Measurements from ENCODE around the gene SLC16A12.
"Not testable (repeated sequence)": the region's sequence is repeated elsewhere in the genome, so short reads cannot be mapped to it uniquely, and the experiment has no call there.

Gene SLC16A12

GRCh38 chr10:89414879-89415821 lies 120.2 kb downstream of the SLC16A12 start:
- DNase-seq = no peak

GRCh38 chr10:89414146-89414878 lies 121.1 kb downstream of the SLC16A12 start, which contains the start of gene IFIT5:
TSS of gene IFIT5 (plus strand) at chr10:89414568. CDS start at chr10:89414799, 231 bp downstream.
- peak; percentile 50 for DNase-seq

GRCh38 chr10:89413398-89413912 lies 121.9 kb downstream of the SLC16A12 start:
- DNase-seq = no peak

GRCh38 chr10:89412276-89412675 lies 123.1 kb downstream of the SLC16A12 start:
- not testable (repeated sequence) for DNase-seq

- not testable (repeated sequence) for DNase-seq
These were observed 124.3 kb downstream of the SLC16A12 start for GRCh38 chr10:89411135-89411534.

GRCh38 chr10:89410551-89410950 lies 124.8 kb downstream of the SLC16A12 start:
- DNase-seq = not testable (repeated sequence)

GRCh38 chr10:89409282-89409681 lies 126.1 kb downstream of the SLC16A12 start:
- not testable (repeated sequence) for DNase-seq

- not testable (repeated sequence) for DNase-seq
These were observed 127.6 kb downstream of the SLC16A12 start for GRCh38 chr10:89407792-89408191.

- not testable (repeated sequence) for DNase-seq
These were observed 129.2 kb downstream of the SLC16A12 start for GRCh38 chr10:89406178-89406577.

GRCh38 chr10:89404104-89405047 lies 131.0 kb downstream of the SLC16A12 start:
- no peak for DNase-seq

GRCh38 chr10:89403043-89403442 lies 132.4 kb downstream of the SLC16A12 start:
- no peak for DNase-seq

GRCh38 chr10:89399956-89400355 lies 135.4 kb downstream of the SLC16A12 start:
- no peak for DNase-seq

GRCh38 chr10:89398003-89398749 lies 137.2 kb downstream of the SLC16A12 start:
- no peak for DNase-seq

- no peak for DNase-seq
These were observed 140.3 kb downstream of the SLC16A12 start for GRCh38 chr10:89395141-89395540.

- DNase-seq = no peak
These were observed 141.5 kb downstream of the SLC16A12 start for GRCh38 chr10:89393898-89394297.

GRCh38 chr10:89392974-89393373 lies 142.4 kb downstream of the SLC16A12 start:
- no peak for DNase-seq

GRCh38 chr10:89391907-89392756 lies 143.3 kb downstream of the SLC16A12 start, which contains the start of gene IFIT1:
TSS of gene IFIT1 (plus strand) at chr10:89392623. CDS start at chr10:89392713, 90 bp downstream.
- DNase-seq = no peak

GRCh38 chr10:89391226-89391576 lies 144.2 kb downstream of the SLC16A12 start:
- DNase-seq = not testable (repeated sequence)

- DNase-seq = no peak
These were observed 144.7 kb downstream of the SLC16A12 start for GRCh38 chr10:89390476-89391225.

GRCh38 chr10:89389254-89389653 lies 146.1 kb downstream of the SLC16A12 start:
- no peak for DNase-seq
